ENCODE results near the gene ZBTB7B.

- no peak for TF ChIP-seq FOXP2 (optimal IDR thresholded peaks at IDR 0.05; ENCODE audit: borderline replicate concordance, extremely low read depth, extremely low read length, insufficient read depth)
- no peak for TF ChIP-seq TAF1 (IDR thresholded peaks at IDR 0.05; ENCODE audit: borderline replicate concordance, insufficient read depth, low read length)
- TF ChIP-seq REST (IDR thresholded peaks at IDR 0.05; ENCODE audit: insufficient read depth in 1 of 2, low read depth in 2 of 2, low read length in 2 of 2): no peak
- no peak for TF ChIP-seq POLR2AphosphoS5 (IDR thresholded peaks at IDR 0.05; ENCODE audit: low read depth, low read length)
- no peak for TF ChIP-seq SIN3A (IDR thresholded peaks at IDR 0.05; ENCODE audit: borderline replicate concordance, insufficient read depth, low read length)
Measured at GRCh38 chr1:154969246-154969645, 33.4 kb upstream of the ZBTB7B start.
